HS-5 (cell line): ENCODE results near the gene EML6.
"Not testable (repeated sequence)": the region's sequence is repeated elsewhere in the genome, so short reads cannot be mapped to it uniquely, and the experiment has no call there.

Experiments used
- DNase-seq: peaks from one replicate; pipeline ENCODE4 v3.0.0-alpha.2; 2012; ENCODE audit warnings: low read depth

The EML6 gene

DNA sequence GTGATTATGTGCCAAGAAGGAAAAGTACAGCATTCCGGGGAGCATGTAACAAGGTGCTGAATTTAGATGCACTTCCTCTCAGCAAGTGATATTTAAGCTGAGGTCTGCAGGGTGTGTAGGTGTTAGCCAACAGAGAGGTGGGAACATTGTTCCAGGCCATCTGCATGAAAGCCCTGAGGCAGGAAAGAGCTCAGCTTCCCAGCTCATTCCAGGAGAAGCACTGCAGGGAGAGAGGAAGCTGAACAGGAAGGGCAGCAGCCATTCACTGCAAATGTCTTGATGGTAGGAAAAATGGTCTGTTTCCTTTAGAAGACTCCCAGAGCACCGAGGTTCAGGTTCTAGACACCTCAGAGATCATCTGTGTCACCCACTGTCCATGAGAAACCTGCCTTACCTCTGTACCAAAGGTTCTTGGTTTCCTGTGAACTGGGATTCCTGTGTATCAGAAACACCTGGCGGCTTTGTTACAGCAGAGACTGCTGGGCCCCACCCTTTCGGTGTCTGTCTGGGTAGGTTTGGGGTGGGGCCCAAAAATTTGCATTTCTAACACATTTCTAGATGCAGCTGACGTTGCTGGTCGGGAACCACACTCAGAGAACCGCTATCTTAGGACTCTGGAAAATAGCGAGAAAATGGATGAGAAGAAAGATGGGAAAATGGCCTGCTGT lies 242.8 kb downstream of the EML6 start:
- no peak for DNase-seq

DNA sequence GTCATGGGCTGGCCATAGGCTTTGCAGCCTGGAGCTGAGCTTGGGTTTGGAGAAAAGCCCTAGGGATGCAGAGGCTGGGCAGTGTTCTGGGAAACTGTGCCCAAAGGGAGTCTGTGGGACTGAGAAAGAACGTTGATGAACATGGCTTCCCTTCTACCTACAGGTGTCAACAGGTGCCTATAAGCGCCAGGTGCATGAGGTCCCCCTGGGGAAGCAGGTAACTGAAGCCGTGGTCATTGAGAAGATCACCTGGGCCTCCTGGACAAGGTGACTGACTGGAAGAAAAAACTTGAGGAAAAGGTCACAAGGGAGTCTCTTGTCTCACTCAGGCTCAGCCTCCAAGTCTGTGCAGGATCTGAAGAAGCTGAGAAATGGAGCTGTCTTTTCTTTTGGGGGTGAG lies 243.4 kb downstream of the EML6 start:
- DNase-seq, result no peak

DNA sequence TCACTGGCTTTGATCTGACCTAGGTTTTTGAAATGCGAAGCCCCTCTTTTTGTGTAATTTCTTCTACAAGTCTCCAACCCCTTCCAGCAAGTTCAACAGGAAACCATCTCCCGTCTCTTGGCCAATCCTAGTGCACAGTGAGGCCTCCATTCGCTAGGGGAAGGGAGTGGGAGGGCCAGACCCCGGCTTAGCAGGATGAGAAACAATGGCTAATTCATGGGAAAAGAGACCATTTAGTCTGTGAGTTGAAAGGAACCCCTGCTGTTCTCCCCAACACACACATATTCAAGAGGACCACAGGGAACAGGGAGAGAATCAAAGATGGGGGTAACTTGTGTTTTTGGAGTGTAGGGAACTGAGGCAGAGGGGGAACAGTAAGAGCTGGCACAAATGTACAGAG lies 243.8 kb downstream of the EML6 start:
- no peak for DNase-seq

DNA sequence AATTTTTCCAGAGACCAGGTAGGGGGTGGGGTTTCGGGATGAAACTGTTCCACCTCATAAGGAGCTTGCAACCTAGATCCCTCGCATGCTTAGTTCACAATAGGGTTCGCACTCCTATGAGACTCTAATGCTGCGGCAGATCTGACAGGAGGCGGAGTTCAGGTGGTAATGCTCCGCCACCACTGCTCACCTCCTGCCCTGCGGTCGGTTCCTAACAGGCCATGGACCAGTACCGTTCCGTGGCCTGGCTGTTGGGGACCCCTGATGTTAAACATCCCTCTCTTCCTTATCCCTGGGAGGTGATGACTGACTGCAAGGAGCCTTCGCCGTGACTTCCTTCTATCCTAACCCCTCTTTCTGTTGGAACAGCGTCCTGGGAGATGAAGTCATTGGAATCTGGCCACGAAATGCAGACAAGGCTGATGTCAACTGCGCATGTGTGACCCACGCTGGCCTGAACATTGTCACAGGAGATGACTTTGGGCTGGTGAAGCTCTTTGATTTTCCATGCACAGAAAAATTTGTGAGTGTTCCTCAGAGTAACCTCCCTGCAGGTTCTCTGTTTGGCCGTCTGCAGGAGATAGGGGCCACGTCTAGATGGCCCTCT lies 244.4 kb downstream of the EML6 start:
- no peak for DNase-seq

DNA sequence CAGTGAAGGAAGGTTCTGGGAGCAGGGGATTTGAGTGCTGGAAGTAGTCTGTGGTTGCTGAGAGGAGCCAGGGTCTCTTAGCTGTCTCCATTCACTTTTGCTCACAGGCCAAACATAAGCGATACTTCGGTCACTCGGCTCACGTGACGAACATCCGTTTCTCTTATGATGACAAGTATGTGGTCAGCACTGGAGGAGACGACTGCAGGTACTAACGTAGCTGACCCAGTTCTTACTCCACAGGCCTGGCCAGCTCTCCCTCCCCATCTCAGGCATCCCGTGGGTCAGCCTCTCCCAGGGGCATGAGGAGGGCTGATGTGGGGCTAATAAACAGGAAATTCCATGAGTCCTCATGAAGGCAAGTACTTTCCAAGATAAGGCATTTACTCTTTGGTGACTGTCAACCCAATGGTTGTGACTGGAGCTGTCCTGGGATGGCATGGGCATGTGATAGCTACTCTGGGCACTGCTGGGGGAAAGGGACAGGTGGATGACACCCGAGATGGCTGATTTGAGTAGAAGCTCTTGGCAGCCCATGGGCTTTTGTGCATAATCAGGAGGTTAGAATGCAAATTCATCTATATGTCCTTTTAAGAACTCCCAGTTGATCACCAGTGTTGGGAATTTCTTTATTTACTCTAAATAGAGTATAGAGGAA lies 245.2 kb downstream of the EML6 start:
- DNase-seq, result no peak

DNA sequence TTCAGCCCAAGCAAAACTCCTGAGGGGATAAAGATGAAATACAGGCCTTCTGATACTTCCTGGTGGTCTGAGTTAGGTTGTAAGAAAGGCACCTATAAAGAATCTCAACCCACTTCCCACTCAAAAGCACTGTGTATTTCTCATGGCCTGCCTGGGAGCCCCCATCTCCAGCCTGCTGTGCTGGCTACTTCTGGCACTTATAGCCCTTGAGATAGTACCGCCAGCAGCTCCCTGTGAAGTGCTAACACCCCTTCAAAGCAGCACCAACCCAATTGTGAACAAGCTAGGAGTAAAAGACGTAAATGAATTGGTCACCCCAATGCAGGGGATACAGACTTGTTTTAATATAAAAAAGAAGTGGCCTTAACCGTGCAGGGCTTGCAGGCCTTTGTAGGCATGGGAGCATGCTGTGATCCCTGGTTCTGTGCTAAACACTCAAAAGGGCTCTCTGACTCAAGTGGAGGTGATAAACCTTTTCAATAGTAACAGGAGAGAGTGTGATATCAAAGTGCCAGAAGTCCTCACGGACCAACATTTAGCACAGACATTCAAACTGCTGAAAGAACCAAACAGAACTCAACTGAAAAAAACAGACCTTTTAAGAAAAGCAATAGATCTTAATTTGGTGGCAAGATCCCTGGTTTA lies 246.0 kb downstream of the EML6 start:
- no peak for DNase-seq

DNA sequence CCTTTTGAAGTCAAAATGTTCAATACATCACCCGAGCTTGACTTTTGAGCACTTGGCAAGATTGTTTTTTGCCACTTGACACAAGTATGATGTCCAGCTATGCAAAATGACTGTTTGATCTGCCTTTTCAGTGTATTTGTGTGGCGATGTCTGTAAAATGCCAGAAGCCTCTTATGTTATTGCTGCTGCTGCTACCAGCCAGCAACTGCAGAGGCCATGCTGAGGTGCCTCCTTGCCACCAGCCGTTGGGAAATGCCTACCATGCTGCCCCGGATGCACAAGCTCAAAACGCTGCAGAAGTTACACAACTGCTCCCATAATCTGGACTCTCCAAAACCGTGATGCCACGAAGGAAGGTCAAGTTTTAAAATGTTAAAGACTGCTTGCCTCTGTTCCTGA lies 246.5 kb downstream of the EML6 start:
- no peak for DNase-seq

DNA sequence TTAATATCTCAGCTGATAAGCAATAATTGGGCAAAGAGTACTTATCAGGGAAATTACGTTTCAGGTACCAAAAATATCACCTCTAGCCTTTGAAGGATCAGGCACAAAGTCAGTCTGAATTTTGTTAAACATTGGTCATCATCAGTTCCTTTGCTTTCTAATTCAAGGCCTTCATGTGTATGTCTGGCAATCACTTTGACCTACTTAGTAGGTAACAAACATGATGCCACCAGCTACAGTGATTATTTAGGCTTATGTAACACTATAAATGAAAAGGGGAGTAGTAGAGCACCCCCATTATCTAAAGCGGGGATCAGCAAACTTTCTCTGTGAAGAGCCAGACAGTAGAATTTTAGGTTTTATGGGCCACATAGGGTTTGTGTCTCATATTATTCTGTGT lies 251.7 kb downstream of the EML6 start:
- DNase-seq, result no peak

DNA sequence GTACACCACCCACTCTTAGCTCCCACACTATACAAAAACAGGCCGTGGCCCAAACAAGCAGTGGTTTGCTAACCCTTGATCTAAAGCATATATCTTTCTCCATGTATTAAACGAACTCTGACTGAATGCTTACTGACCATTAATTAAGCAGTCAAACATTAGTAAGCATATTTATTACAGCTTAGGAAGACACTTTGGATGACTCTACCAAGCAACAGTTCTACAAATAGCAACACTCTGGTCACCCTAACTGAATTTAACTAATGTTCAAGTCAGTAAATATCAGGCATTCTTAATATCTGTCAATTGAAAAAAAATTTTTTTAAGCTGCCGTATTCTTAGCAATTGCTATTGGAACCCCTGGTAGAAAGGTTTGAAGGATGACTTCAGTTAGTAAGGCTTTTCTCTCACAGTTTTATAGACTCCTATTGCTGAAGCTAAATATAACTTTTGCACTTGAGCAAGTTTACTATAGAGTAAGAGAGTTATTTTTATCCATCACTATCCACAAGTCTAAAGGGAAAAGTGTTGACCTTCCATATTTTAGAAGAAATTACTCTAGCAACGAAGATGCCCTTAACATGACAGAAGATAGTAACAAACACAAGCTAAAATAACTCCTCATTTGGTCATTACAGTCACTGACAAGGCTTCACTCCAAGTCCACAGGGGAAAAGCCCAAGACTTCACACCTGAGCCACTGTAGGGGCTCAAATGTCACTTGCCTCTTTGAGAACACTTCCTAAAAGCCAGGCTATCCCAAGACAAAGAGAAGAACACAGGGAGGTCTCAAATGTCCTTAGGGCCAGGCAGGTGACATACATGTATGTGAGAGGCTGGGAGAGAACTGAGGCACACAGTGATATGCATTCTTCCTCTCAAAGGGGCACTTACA lies 252.4 kb downstream of the EML6 start:
- DNase-seq, result no peak

DNA sequence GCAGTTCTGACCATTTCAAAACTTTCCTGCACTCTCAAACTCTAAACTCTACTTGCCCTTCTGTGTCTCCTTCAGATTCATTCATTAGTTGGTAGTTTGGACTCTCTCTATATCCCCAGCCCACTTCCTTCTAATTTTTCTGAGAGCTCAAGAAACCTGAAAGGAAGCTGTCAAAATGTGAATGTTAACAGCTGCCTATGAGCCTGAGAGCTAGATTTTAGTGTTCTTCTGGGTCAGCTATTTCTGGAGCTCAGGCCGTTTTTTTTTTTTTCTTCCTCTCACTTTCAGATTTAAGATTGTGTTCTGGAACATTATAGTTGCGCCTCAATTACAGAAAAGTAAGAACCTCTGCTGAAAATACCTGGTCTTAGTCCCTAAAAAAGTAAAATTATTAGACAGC lies 253.7 kb downstream of the EML6 start:
- DNase-seq, result no peak

DNA sequence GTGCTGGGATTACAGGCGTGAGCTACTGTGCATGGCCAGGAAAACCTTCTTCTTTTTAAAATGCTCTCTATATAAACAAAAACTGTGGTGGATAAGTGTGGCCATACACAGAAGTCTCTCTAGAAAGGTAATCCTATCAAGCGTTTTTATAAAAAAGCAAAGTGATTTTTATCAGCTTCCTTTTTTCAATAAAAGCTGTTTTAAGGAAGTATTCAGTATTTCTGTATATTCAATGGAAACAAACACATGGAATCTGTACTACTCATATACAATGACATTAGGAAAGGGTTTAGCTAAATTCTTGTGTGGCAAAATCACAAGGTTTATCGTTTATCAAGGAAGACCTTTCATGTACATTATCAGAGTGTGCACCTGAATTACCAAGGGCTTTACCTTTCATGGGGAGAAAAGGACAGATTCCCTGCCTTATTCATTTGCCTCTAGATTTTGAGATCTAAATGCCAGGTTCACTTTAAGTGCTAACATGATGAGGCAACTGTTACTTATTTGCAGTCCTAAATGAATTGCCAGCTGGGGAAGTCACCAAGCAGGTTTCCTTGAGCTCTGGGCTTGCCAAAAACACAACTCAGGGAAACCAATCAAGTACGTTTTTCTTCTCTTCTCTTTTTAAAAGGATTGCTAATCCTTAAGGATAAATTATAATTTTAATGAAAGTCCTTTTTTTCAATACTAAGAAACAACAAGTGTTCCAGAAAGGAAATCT lies 256.0 kb downstream of the EML6 start:
- no peak for DNase-seq

DNA sequence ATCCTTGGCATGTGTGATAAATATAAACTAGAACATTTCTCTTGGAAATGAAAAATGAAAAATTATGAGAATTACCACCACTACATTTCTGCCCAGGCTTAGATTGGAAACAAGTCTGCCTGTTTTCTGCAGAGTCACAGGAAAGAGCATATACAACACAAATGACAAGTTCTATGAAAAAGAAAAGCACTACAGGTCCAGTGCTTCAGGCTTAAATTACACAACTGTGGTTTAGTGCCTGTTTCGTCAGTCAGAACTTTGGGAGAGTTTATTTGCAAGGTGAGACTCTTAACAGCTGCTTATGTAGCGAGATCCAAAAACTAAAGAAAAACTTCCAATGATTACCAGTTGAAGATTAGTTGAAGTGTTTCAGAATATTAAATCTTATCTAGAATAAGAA lies 257.9 kb downstream of the EML6 start:
- no peak for DNase-seq

DNA sequence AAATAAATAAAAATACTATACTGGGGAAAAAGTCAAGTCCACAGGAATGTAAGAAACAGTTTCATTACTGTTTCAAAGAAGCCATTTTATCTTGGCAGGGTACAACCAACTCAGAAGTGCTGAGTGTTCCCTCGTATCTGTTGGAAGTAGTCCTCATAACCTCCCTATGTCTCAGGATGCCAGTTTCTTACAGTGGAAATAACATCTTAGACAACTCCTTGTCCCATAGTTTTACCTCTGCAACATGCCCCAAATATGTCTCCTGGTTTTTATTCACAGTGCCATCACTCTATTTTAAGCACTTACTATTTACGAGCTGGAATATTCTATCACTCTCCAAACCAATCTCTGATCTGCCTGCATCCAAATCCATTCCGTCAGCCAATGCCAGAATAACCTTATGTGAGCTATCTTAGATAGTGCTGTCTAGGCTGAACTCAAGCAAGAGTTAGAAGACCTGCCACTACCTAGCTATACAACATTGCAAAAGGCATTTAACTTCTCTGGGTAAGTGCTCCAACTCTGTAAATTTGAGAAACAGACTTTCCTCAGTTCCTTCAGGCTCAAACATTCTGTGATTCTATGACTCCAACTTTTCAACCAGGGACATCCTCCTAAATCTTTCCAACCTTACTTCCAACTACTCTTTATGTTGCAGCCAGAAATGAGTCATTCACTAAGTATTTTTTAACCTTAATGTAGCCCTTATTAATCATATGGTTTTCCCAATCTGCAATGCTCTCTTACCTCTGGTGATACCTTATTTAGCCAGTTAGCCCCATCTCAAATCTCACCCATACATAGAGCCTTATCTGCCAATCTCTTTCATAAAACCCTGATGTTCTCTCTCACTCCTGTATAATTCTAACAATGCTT lies 260.1 kb downstream of the EML6 start:
- peak; percentile 60 for DNase-seq

DNA sequence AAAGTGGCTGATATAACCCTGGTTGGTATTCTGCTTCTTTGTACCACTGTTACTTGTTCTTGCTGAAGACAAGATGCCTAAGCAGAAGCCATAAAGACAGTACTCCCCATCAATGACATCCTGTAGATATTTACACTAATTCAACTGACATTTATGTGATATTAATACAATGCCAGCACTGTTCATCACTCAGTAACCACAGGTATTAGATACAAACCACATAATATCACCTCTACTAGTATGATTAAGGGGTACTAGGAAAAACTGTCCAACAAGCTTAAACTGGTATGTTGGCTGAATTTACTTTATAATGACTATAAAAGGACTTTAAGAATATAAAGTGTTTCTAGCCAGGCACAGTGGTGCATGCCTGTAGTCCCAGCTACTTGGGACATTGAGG lies 261.0 kb downstream of the EML6 start:
- DNase-seq, result no peak

DNA sequence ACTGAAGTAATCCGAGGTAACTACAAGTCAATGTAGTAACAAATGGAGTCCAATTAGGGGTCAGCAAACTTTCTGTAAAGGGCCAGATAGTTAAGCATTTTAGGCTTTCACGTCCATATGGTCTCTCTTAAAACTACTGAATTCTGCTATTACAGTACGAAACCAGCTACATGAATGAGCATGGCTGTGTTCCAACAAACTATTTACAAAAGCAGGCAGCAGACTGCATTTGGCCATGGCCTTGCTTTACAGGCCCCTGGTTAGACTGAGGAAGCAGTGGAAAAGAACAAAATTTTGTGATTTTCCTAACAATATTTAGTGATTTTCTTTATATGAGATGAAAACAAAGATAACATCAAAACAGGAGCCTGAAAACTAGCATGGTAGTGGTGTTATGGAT lies 262.8 kb downstream of the EML6 start:
- DNase-seq, result no peak

DNA sequence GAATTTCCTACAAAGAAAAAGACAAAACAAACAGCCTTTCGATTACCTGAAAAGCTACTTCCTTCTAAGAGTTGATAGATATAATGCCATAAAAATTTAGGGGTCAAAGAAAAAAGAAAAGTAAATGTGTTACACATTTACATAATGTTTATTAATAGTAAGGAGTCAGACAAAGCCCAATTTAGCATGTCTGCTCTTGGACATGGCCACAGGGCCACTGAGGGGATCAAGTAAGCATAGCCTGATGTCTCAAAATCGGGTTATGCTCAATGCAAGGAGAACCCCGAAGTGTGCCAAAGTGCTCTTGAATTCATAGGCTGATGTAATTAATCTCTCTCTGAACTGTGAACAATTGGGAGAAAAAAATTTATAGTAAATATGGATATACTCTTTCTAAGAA lies 265.1 kb downstream of the EML6 start:
- no peak for DNase-seq

DNA sequence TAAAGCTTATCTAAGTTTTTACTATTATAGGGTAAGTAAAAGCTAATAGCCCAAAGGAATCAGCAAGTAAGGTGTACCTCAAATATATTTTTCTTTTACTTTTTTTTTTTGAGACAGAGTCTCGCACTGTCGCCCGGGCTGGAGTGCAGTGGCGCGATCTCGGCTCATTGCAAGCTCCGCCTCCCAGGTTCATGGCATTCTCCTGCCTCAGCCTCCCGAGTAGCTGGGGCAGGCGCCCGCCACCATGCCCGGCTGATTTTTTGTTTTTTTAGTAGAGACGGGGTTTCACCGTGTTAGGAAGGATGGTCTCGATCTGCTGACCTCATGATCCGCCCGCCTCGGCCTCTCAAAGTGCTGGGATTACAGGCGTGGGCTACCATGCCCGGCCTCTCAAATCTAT lies 267.2 kb downstream of the EML6 start:
- not testable (repeated sequence) for DNase-seq

DNA sequence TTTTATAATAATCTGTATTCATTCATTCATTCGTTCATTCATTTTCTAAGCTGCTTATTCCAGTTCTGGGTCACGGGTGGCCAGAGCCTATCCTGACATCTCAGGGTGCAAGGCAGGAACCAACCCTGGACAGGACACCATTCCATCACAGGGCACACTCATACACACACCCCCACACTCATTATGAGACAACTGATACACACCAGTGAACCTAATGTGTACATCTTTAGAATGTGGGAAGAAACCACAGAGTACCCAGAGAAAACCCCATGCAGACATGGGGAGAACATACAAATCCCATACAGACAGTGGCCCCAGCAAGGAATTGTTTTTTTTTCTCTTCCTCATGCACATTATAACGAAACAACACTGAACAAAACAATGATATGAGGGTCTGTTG lies 272.1 kb downstream of the EML6 start:
- no peak for DNase-seq

DNA sequence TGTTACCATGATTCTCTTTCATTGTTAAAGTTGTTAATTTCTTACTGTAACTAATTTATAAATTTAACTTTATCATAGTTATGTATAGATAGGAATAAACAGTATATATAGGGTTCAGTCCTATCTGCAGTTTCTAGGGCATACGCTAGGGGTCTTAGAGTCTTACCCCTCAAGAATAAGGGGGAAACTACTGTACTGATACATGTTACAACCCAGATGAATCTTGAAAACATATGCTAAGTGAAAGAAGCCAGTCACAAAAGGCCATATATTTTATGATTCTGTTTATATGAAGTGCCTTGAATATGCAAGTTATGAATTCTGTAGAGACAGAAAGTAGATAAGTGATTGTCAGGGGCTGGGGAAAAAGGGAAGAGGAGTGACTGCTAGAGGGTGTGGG lies 274.4 kb downstream of the EML6 start:
- DNase-seq, result no peak

DNA sequence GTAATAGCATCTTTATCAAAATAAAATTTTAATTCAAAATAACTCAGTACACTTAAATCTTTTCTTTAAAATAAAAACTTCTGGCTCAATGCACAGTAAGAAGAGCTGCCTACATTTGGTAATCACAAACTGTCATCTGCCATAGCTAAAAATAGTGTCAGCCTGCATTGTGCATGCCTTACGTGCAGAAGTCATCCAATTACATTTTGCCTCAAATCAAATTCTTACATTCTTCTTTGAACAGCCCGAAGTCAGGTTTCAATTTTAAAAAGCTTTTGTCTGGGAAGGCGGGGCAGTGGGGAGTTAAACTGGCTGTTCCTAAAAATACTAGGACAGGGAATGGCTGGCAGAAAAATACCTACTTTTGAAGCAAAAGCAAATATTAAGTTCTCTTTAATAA lies 275.7 kb downstream of the EML6 start:
- DNase-seq, result peak; percentile 75

DNA sequence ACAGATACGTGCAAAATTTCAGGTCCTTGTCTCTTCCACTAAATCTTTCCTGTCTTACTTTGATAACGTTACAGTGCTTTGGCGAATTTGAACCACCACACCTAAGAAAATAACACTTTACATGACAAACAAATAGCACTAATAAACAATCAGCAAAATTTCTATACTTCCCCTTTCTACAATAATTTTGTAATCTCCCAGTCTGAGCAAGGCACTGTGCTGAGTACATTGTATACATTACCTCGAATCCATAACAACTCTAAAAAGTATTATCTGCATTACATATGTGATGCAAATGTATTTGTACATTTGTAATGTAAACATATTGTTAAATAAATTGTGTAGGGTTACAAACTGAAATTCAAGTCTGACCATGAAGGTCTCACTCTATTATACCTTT lies 276.9 kb downstream of the EML6 start:
- no peak for DNase-seq
